CD4-positive, alpha-beta T cell (primary cell): Measurements from ENCODE around the gene GLIS1. TPM values are rescaled to one million over a fixed set of nuclear protein-coding genes. Genes with fewer than 3 reads are reported as not detected.

Experiments used
- ATAC-seq: fragments of 200-7000 bp; cut with Tn5 transposase; one replicate; pipeline ENCODE4 v1.10.0; 2022; ENCODE audit warnings: mild to moderate bottlenecking; ENCODE audit not compliant: poor library complexity
- CTCF ChIA-PET: fragments of 350-600 bp; sonication (Branson Sonifier 250); formaldehyde crosslinking; loops from one replicate; lab custom pipeline; 2021; ENCODE audit warnings: antibody characterized with exemption, inconsistent platforms; lab: Charles Lee
- POLR2A ChIA-PET: fragments of 350-600 bp; sonication (Branson Sonifier 250); formaldehyde crosslinking; loops from one replicate; lab custom pipeline; 2021; ENCODE audit warnings: antibody characterized with exemption, inconsistent platforms; lab: Charles Lee
- DNase-seq, 14 experiments: peaks; one replicate each; pipeline ENCODE4 v3.0.0-alpha.2; 2013 to 2020; ENCODE audit warnings: mixed read lengths in 2 of 14
- H3K27ac ChIP-seq, 2 donors: one replicate each; pipeline versions ENCODE4 v1.5.1 to v1.7.0; 2013; ENCODE audit warnings: low read length in 2 of 2, low read depth in 1 of 2, mild to moderate bottlenecking in 1 of 2
- H3K27me3 ChIP-seq, 2 experiments: 1 replicate in 1 of 2; 2 replicates in 1 of 2; pipeline versions ENCODE4 v1.6.1 to v1.7.0; 2013; ENCODE audit warnings: low read length in 2 of 2, control low read depth in 1 of 2, mild to moderate bottlenecking in 1 of 2, moderate library complexity in 1 of 2; ENCODE audit not compliant: insufficient read depth in 2 of 2, control insufficient read depth in 1 of 2
- H3K36me3 ChIP-seq: one replicate; pipeline ENCODE4 v1.6.1; 2013; ENCODE audit warnings: low read length, control low read depth; ENCODE audit not compliant: insufficient read depth
- H3K4me1 ChIP-seq: one replicate; pipeline ENCODE4 v1.6.1; 2013; ENCODE audit warnings: low read length, control low read depth; ENCODE audit not compliant: insufficient read depth
- H3K4me3 ChIP-seq: one replicate; pipeline ENCODE4 v1.5.1; 2013; ENCODE audit warnings: mild to moderate bottlenecking, low read length, moderate library complexity
- H3K9me3 ChIP-seq, 2 experiments: 1 replicate in 1 of 2; 2 replicates in 1 of 2; pipeline versions ENCODE4 v1.6.1 to v1.7.0; 2013; ENCODE audit warnings: low read length in 2 of 2, mild to moderate bottlenecking in 2 of 2, control low read depth in 1 of 2, moderate library complexity in 1 of 2; ENCODE audit not compliant: control insufficient read depth in 1 of 2, insufficient read depth in 1 of 2
- H3K27ac Mint-ChIP-seq: one replicate; pipeline ENCODE4 v1.8.0; 2020; ENCODE audit warnings: mixed read lengths
- H3K27me3 Mint-ChIP-seq: one replicate; pipeline ENCODE4 v1.8.0; 2021; ENCODE audit warnings: mixed read lengths
- H3K36me3 Mint-ChIP-seq: one replicate; pipeline ENCODE4 v1.8.0; 2021; ENCODE audit warnings: low read depth, mixed read lengths
- H3K4me1 Mint-ChIP-seq: one replicate; pipeline ENCODE4 v1.8.0; 2021; ENCODE audit warnings: low read depth, mixed read lengths
- H3K4me3 Mint-ChIP-seq: one replicate; pipeline ENCODE4 v1.8.0; 2020; ENCODE audit warnings: mild to moderate bottlenecking, mixed read lengths
- H3K9me3 Mint-ChIP-seq: one replicate; pipeline ENCODE4 v1.8.0; 2020; ENCODE audit warnings: mixed read lengths
- CTCF ChIP-seq: fragments of 200-600 bp; IDR thresholded peaks from one replicate; pipeline ENCODE4 v1.8.0; 2022; ENCODE audit warnings: antibody characterized with exemption, mild to moderate bottlenecking
- intact Hi-C, 2 experiments: fragments of 100-400 bp; cut with DNase I in 1 of 2; cut with micrococcal nuclease in 1 of 2; formaldehyde crosslinking; loops; one replicate each; pipeline versions ENCODE4 v1.15.1 to v1.9.0; 2023 to 2025; cut with DNase I, micrococcal nuclease
- total RNA-seq, 174 experiments: library from RNA in 2 of 174; stranded (reverse) in 2 of 174; gene quantifications; one replicate each; pipeline ENCODE4 v1.2.3 and lab custom pipeline; 2021 to 2026

The GLIS1 gene
- total RNA-seq, 2 experiments from 2014 or later = not detected

DNA sequence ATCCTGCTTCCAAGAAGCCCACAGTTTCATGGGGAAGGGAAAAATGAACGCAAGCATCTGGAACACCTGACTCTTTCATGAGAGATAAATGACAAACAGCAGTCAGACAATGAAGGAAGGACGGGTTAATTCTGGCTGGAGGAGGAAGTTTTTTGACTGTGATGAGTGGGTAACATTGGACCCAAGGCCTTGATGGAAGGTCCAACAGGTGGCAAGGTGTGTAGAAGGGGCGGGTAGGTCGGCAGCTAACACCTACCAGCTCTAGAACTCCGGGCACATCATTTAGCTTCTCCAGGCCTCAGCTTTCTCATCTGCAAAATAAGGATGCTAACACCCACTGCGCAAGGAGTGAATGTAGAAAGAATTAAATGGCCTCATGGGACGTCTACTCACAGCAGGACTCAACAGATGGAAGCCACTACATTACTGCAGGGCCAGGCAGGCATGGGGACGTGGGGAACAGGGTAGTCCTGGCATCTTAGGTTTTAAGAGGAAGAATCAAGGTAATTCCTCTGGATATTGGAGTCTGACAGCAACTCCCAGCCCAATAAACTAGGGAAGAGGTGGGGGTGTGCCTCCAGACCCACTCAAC is 12.9 kb downstream of the GLIS1 start:
- Mint-ChIP-seq H3K4me1 (no peaks in the 10 kb centered on the region), H3K4me3 (no peak overlapping the region), H3K9me3 (no peaks in the 10 kb centered on the region), H3K27ac (no peak overlapping the region), H3K36me3 (no peaks in the 10 kb centered on the region), H3K27me3 (no peaks in the 10 kb centered on the region)
- ATAC-seq (no peak), DNase-seq (no peak)
- ChIA-PET CTCF (no interaction called here), POLR2A (no interaction called here)
- H3K4me3 ChIP-seq = no peak overlapping the region
- H3K27me3 ChIP-seq = no peaks in the 10 kb centered on the region
- H3K36me3 ChIP-seq = no peaks in the 10 kb centered on the region
- no peak for TF ChIP-seq CTCF
- intact Hi-C loops = no loop called here
- H3K27ac ChIP-seq = no peak overlapping the region
- no peaks in the 10 kb centered on the region for H3K9me3 ChIP-seq
- no peaks in the 10 kb centered on the region for H3K4me1 ChIP-seq

GRCh38 chr1:53725238-53725689 is 13.7 kb downstream of the GLIS1 start:
- no peak for DNase-seq
- Histone ChIP-seq H3K4me1 (no peaks in the 10 kb centered on the region), H3K27me3 (no peaks in the 10 kb centered on the region), H3K4me3 (no peak overlapping the region), H3K27ac (no peak overlapping the region), H3K36me3 (no peaks in the 10 kb centered on the region), H3K9me3 (no peaks in the 10 kb centered on the region)
- H3K9me3 Mint-ChIP-seq = no peaks in the 10 kb centered on the region
- ATAC-seq = no peak
- intact Hi-C loops = no loop called here
- no peaks in the 10 kb centered on the region for H3K36me3 Mint-ChIP-seq
- no peak for TF ChIP-seq CTCF
- ChIA-PET CTCF (interaction anchor here (0.6 kb wide), 1 partner anchor 86 kb away, joined by 3 read pairs; no protein-coding TSS in a partner anchor), POLR2A (no interaction called here)
- H3K4me1 Mint-ChIP-seq = no peaks in the 10 kb centered on the region
- H3K4me3 Mint-ChIP-seq = no peak overlapping the region
- no peaks in the 10 kb centered on the region for H3K27me3 Mint-ChIP-seq
- no peak overlapping the region for H3K27ac Mint-ChIP-seq

- Mint-ChIP-seq H3K27me3 (peaks cover 9% of the 10 kb centered on the region), H3K4me1 (no peaks in the 10 kb centered on the region), H3K4me3 (no peak overlapping the region), H3K36me3 (no peaks in the 10 kb centered on the region), H3K27ac (no peak overlapping the region), H3K9me3 (no peaks in the 10 kb centered on the region)
- Histone ChIP-seq H3K27ac (no peak overlapping the region), H3K9me3 (no peaks in the 10 kb centered on the region), H3K36me3 (no peaks in the 10 kb centered on the region), H3K4me1 (no peaks in the 10 kb centered on the region), H3K4me3 (no peak overlapping the region), H3K27me3 (no peaks in the 10 kb centered on the region)
- POLR2A ChIA-PET = no interaction called here
- no peak for DNase-seq
- intact Hi-C loops = no loop called here
- ATAC-seq = no peak
- TF ChIP-seq CTCF = no peak
- CTCF ChIA-PET = no interaction called here
These were observed 16.9 kb downstream of the GLIS1 start for GRCh38 chr1:53722025-53722424.
